T-helper 9 cell (primary cell): ENCODE measurements around the gene DGKG.

ENCODE experiments used
- DNase-seq: peaks from one replicate; pipeline ENCODE4 v3.0.0-alpha.2; 2020
- total RNA-seq, 2 donors: gene quantifications; one replicate each; lab custom pipeline; 2026; lab: John Stamatoyannopoulos, UW

DGKG gene
- total RNA-seq: 0.07 to 0.24 reads per million in 2 donors

GRCh38 chr3:186361762-186362536 is at the start of gene DGKG:
TSS of gene DGKG (minus strand) at chr3:186362234. CDS start at chr3:186320459, 41,775 bp downstream.
- DNase-seq: no peak

- DNase-seq: no peak
Observed at GRCh38 chr3:186411089-186411488, 49.1 kb upstream of the DGKG start.

GRCh38 chr3:186406669-186407635 is 44.9 kb upstream of the DGKG start:
- no peak for DNase-seq

- no peak for DNase-seq
Observed at GRCh38 chr3:186401556-186401955, 39.5 kb upstream of the DGKG start.

- DNase-seq: no peak
Observed at GRCh38 chr3:186400662-186401061, 38.6 kb upstream of the DGKG start.

GRCh38 chr3:186400026-186400425 is 38.0 kb upstream of the DGKG start:
- DNase-seq: no peak

- no peak for DNase-seq
Observed at GRCh38 chr3:186394566-186395217, 32.7 kb upstream of the DGKG start.

GRCh38 chr3:186386883-186387560 is 25.0 kb upstream of the DGKG start:
- no peak for DNase-seq

GRCh38 chr3:186385856-186386602 is 24.0 kb upstream of the DGKG start:
- DNase-seq: no peak

GRCh38 chr3:186383026-186383993 is 21.3 kb upstream of the DGKG start:
- no peak for DNase-seq

GRCh38 chr3:186382217-186382885 is 20.3 kb upstream of the DGKG start:
- no peak for DNase-seq

GRCh38 chr3:186381424-186382216 is 19.6 kb upstream of the DGKG start:
- no peak for DNase-seq

- DNase-seq: no peak
Observed at GRCh38 chr3:186380622-186381380, 18.8 kb upstream of the DGKG start.

GRCh38 chr3:186375443-186375842 is 13.4 kb upstream of the DGKG start:
- DNase-seq: no peak

- no peak for DNase-seq
Observed at GRCh38 chr3:186374376-186374775, 12.3 kb upstream of the DGKG start.

- DNase-seq: no peak
Observed at GRCh38 chr3:186369217-186369616, 7.2 kb upstream of the DGKG start.

GRCh38 chr3:186368717-186369116 is 6.7 kb upstream of the DGKG start:
- DNase-seq: no peak

GRCh38 chr3:186368176-186368575 is 6.1 kb upstream of the DGKG start:
- DNase-seq: no peak
